Gastroesophageal sphincter (tissue), 4 donors: ENCODE measurements around the gene SPEN. TPM values are rescaled to one million over a fixed set of nuclear protein-coding genes. Genes with fewer than 3 reads are reported as not detected.

Source experiments
- ATAC-seq: fragments of 150-250 bp; one replicate; pipeline ENCODE4 v1.9.1; 2016; ENCODE audit warnings: mild to moderate bottlenecking, moderate library complexity
- H3K27ac ChIP-seq, 4 donors: fragments of 200-600 bp; sonication (generic) in 3 of 4; 1 replicate in 3 of 4; 2 replicates in 1 of 4; pipeline ENCODE4 v1.5.1; 2016 to 2019
- H3K27me3 ChIP-seq: fragments of 200-600 bp; sonication (generic); one replicate; pipeline ENCODE4 v1.5.1; 2019
- H3K36me3 ChIP-seq, 2 donors: fragments of 200-600 bp; sonication (generic); one replicate each; pipeline ENCODE4 v1.5.1; 2019; ENCODE audit warnings: control low read depth in 1 of 2
- H3K4me1 ChIP-seq, 3 donors: fragments of 200-600 bp; sonication (generic); 1 replicate in 2 of 3; 2 replicates in 1 of 3; pipeline ENCODE4 v1.5.1; 2016 to 2019; ENCODE audit warnings: control low read depth in 2 of 3
- H3K4me3 ChIP-seq, 2 donors: fragments of 200-600 bp; sonication (generic); one replicate each; pipeline ENCODE4 v1.5.1; 2019; ENCODE audit warnings: mild to moderate bottlenecking in 1 of 2, moderate library complexity in 1 of 2
- H3K9me3 ChIP-seq, 3 donors: fragments of 200-600 bp; sonication (generic); one replicate each; pipeline ENCODE4 v1.5.1; 2017 to 2019; ENCODE audit warnings: control low read depth in 2 of 3
- CTCF ChIP-seq, 4 experiments: fragments of 200-600 bp in 2 of 4; fragments of 450-650 bp in 2 of 4; sonication (generic) in 1 of 4; IDR thresholded peaks; one replicate each; pipeline ENCODE4 v1.5.1; 2017 to 2019; ENCODE audit warnings: antibody characterized with exemption in 4 of 4, mild to moderate bottlenecking in 2 of 4, moderate library complexity in 2 of 4
- EP300 ChIP-seq: sonication (generic); formaldehyde crosslinking; IDR thresholded peaks from one replicate; pipeline ENCODE4 v1.6.1; 2017; ENCODE audit warnings: antibody characterized with exemption, mild to moderate bottlenecking
- POLR2A ChIP-seq, 2 donors: fragments of 450-650 bp; IDR thresholded peaks; one replicate each; pipeline ENCODE4 v1.6.1; 2017; ENCODE audit warnings: antibody characterized with exemption in 2 of 2, mild to moderate bottlenecking in 2 of 2, moderate library complexity in 1 of 2
- POLR2AphosphoS5 ChIP-seq: sonication (generic); formaldehyde crosslinking; IDR thresholded peaks from one replicate; pipeline ENCODE4 v1.6.1; 2017; ENCODE audit warnings: antibody characterized with exemption
- WGBS, 2 donors: methylation state at CpG; one replicate each; pipeline ENCODE4 v1.1.5; 2018; ENCODE audit warnings: low coverage in 1 of 2; 5-methylcytosine and 5-hydroxymethylcytosine counted together
- total RNA-seq, 4 donors: library from RNA; depleted of rRNA; stranded (reverse); fragments of >200 nt; gene quantifications; one replicate each; pipeline ENCODE4 v1.1.0, GENCODE V29; 2016

Gene SPEN
- total RNA-seq, 4 donors from 2014 or later = 40.3 to 79.4 (median 50.7) TPM

GRCh38 chr1:15944308-15945010 is 97.0 kb downstream of the SPEN start:
- TF ChIP-seq EP300 (no peak), POLR2A (IDR thresholded peaks at IDR 0.05) (no peak), POLR2AphosphoS5 (no peak), CTCF (IDR thresholded peaks at IDR 0.05) (no peak)
- H3K27me3 ChIP-seq = no peaks in the 10 kb centered on the region
- no peak overlapping the region for H3K4me3 ChIP-seq
- H3K9me3 ChIP-seq = no peaks in the 10 kb centered on the region
- WGBS, 2 donors = 80% methylated on average over 5 of the region's 55 CpGs; no CpG with 5 or more reads in 1 of the 2 donors
- no peak overlapping the region for H3K27ac ChIP-seq
- H3K36me3 ChIP-seq = peaks cover 0 to 88% of the 10 kb centered on the region in 2 donors
- H3K4me1 ChIP-seq = peaks cover 0 to 27% (median 16%) of the 10 kb centered on the region in 3 donors
- ATAC-seq = no peak

GRCh38 chr1:15945011-15945831 is 97.7 kb downstream of the SPEN start:
- Histone ChIP-seq H3K27me3 (no peaks in the 10 kb centered on the region), H3K36me3 (peaks cover 0 to 81% of the 10 kb centered on the region in 2 donors), H3K9me3 (no peaks in the 10 kb centered on the region), H3K4me3 (no peak overlapping the region), H3K4me1 (peaks cover 3 to 30% (median 18%) of the 10 kb centered on the region in 3 donors), H3K27ac (no peak overlapping the region)
- ATAC-seq = no peak
- TF ChIP-seq POLR2AphosphoS5 = no peak
- TF ChIP-seq CTCF (IDR thresholded peaks at IDR 0.05) = no peak
- TF ChIP-seq EP300 = no peak
- no peak for TF ChIP-seq POLR2A (IDR thresholded peaks at IDR 0.05)
- 75 to 83% methylated on average over 4 to 9 of the region's 39 CpGs for WGBS, 2 donors

- TF ChIP-seq EP300 (no peak), POLR2AphosphoS5 (no peak), POLR2A (IDR thresholded peaks at IDR 0.05) (no peak), CTCF (IDR thresholded peaks at IDR 0.05) (no peak)
- peak overlapping the region in 1 of 4 donors; percentile 94 for H3K27ac ChIP-seq
- no peak overlapping the region for H3K4me3 ChIP-seq
- no peaks in the 10 kb centered on the region for H3K27me3 ChIP-seq
- ATAC-seq = no peak
- peaks cover 0 to 74% of the 10 kb centered on the region in 2 donors for H3K36me3 ChIP-seq
- H3K9me3 ChIP-seq = no peaks in the 10 kb centered on the region
- WGBS, 2 donors = 76 to 100% methylated on average over 1 to 5 of the region's 17 CpGs
- peaks cover 10 to 38% (median 25%) of the 10 kb centered on the region in 3 donors for H3K4me1 ChIP-seq
Measured at GRCh38 chr1:15945832-15946448, 98.4 kb downstream of the SPEN start.

- TF ChIP-seq POLR2AphosphoS5 = no peak
- no peak for TF ChIP-seq POLR2A (IDR thresholded peaks at IDR 0.05)
- TF ChIP-seq EP300 = no peak
- TF ChIP-seq CTCF (IDR thresholded peaks at IDR 0.05) = no peak
- ATAC-seq = no peak
- H3K4me3 ChIP-seq = no peak overlapping the region
- 67 to 90% methylated on average over 1 to 5 of the region's 18 CpGs for WGBS, 2 donors
- H3K27ac ChIP-seq = peak overlapping the region in 1 of 4 donors; percentile 94
- H3K4me1 ChIP-seq = peaks cover 13 to 46% (median 33%) of the 10 kb centered on the region in 3 donors
- H3K27me3 ChIP-seq = no peaks in the 10 kb centered on the region
- H3K36me3 ChIP-seq = peaks cover 0 to 65% of the 10 kb centered on the region in 2 donors
- no peaks in the 10 kb centered on the region for H3K9me3 ChIP-seq
Measured at GRCh38 chr1:15946571-15947381, 99.3 kb downstream of the SPEN start.
